NT2/D1 (cell line): ENCODE results near the gene PRR20G.

Source experiments
- YY1 ChIP-seq: IDR thresholded peaks from 2 replicates; pipeline ENCODE4 v1.6.1; 2011; ENCODE audit not compliant: insufficient read length, insufficient read depth
- ZNF274 ChIP-seq: IDR thresholded peaks from 2 replicates; pipeline ENCODE4 v1.6.1; 2011; ENCODE audit warnings: mild to moderate bottlenecking, low read depth, low read length

GRCh38 chr3:127258733-127259132 is 29.1 kb downstream of the PRR20G start:
- TF ChIP-seq ZNF274 (no peak), YY1 (no peak)
